ENCODE results near the gene AP3S2. TPM values are rescaled to one million over a fixed set of nuclear protein-coding genes. Genes with fewer than 3 reads are reported as not detected.

The AP3S2 gene
- total and polyA plus RNA-seq, 7 donors: 18.0 to 74.3 (median 44.7) TPM

GRCh38 chr15:89845305-89845893 lies 48.4 kb downstream of the AP3S2 start:
- intact Hi-C loops (cut with DNase I): no loop called here

GRCh38 chr15:89841962-89842361 lies 51.8 kb downstream of the AP3S2 start:
- Histone ChIP-seq H3K9me3 (no peaks in the 10 kb centered on the region), H3K27me3 (ENCODE audit: insufficient read depth in 3 of 3, low read length in 2 of 3) (no peaks in the 10 kb centered on the region), H3K4me3 (no peak overlapping the region), H3K4me1 (peaks cover 24% of the 10 kb centered on the region), H3K36me3 (ENCODE audit: insufficient read depth in 1 of 2, low read depth in 1 of 2) (peaks cover 0 to 36% of the 10 kb centered on the region in 2 donors), H3K27ac (no peak overlapping the region)
- no peak for DNase-seq
- intact Hi-C loops (cut with DNase I): no loop called here
- ATAC-seq: no peak
- TF ChIP-seq CTCF (IDR thresholded peaks at IDR 0.05): no peak
- WGBS, 3 donors: 92 to 94% (median 93%) methylated on average over 1 of the region's 1 CpG

More at GRCh38 chr15:89845305-89845893, 48.4 kb downstream of the AP3S2 start:
- no peak for DNase-seq
- no peaks in the 10 kb centered on the region for H3K27me3 ChIP-seq (ENCODE audit: insufficient read depth in 3 of 3, low read length in 2 of 3)
- ATAC-seq: peak; percentile 80 to 82 (median 82)
- H3K36me3 ChIP-seq (ENCODE audit: insufficient read depth in 1 of 2, low read depth in 1 of 2): peaks cover 2 to 26% of the 10 kb centered on the region in 2 donors
- no peaks in the 10 kb centered on the region for H3K9me3 ChIP-seq
- peaks cover 12% of the 10 kb centered on the region for H3K4me1 ChIP-seq
- TF ChIP-seq CTCF (IDR thresholded peaks at IDR 0.05): no peak
- no peak overlapping the region for H3K4me3 ChIP-seq
- 79 to 87% (median 87%) methylated on average over 5 of the region's 5 CpGs for WGBS, 3 donors
- H3K27ac ChIP-seq: peak overlapping the region; percentile 36

- peaks cover 0 to 39% of the 10 kb centered on the region in 2 donors for H3K36me3 ChIP-seq (ENCODE audit: insufficient read depth in 1 of 2, low read depth in 1 of 2)
- no peak overlapping the region for H3K4me3 ChIP-seq
- intact Hi-C loops (cut with DNase I): no loop called here
- ATAC-seq: no peak
- no peaks in the 10 kb centered on the region for H3K9me3 ChIP-seq
- H3K4me1 ChIP-seq: peaks cover 30% of the 10 kb centered on the region
- DNase-seq: no peak
- TF ChIP-seq CTCF (IDR thresholded peaks at IDR 0.05): no peak
- WGBS, 3 donors: 85 to 90% (median 89%) methylated on average over 4 of the region's 4 CpGs
- no peaks in the 10 kb centered on the region for H3K27me3 ChIP-seq (ENCODE audit: insufficient read depth in 3 of 3, low read length in 2 of 3)
- no peak overlapping the region for H3K27ac ChIP-seq
Measured at GRCh38 chr15:89841306-89841705, 52.5 kb downstream of the AP3S2 start.

- H3K4me1 ChIP-seq: peaks cover 25% of the 10 kb centered on the region
- intact Hi-C loops (cut with DNase I): no loop called here
Measured at GRCh38 chr15:89839167-89839810, 54.5 kb downstream of the AP3S2 start.

More at GRCh38 chr15:89839167-89839810, 54.5 kb downstream of the AP3S2 start:
- H3K4me3 ChIP-seq: no peak overlapping the region
- no peak overlapping the region for H3K27ac ChIP-seq
- H3K9me3 ChIP-seq: no peaks in the 10 kb centered on the region
- H3K27me3 ChIP-seq (ENCODE audit: insufficient read depth in 3 of 3, low read length in 2 of 3): no peaks in the 10 kb centered on the region
- H3K36me3 ChIP-seq (ENCODE audit: insufficient read depth in 1 of 2, low read depth in 1 of 2): peaks cover 0 to 51% of the 10 kb centered on the region in 2 donors
- no peak for TF ChIP-seq CTCF (IDR thresholded peaks at IDR 0.05)
- 71 to 93% (median 78%) methylated on average over 4 of the region's 4 CpGs for WGBS, 3 donors
- DNase-seq (no peak), ATAC-seq (no peak)

Measured in psoas muscle (tissue), 8 donors.